ENCODE data around the gene GPR33.

The GPR33 gene

DNA sequence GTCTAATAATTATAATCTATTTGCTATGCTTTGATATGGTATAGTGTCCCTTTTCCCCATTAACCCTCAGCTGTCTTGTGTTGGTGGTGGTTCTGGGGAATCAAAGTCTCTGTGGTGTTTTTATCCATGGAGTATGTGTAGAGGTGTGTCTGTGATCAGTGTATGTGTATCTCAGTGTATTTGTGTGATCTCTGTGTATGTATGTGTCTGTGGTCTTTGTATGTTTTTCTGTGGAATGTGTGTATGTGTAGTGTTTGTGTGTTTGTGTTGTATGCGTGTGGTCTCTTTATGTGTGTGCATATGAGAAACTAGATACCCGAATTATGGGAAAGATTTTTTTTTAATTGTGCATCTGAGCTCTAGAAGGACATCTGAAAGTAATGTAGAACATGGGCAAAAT lies 1.1 kb downstream of the GPR33 start:
- no peak overlapping the region for H3K4me3 ChIP-seq (replicated peaks; ENCODE audit: low read depth, low read length)
- no peak for DNase-seq (ENCODE audit: extremely low read depth, low read depth)
- TF ChIP-seq, protein P1, sequence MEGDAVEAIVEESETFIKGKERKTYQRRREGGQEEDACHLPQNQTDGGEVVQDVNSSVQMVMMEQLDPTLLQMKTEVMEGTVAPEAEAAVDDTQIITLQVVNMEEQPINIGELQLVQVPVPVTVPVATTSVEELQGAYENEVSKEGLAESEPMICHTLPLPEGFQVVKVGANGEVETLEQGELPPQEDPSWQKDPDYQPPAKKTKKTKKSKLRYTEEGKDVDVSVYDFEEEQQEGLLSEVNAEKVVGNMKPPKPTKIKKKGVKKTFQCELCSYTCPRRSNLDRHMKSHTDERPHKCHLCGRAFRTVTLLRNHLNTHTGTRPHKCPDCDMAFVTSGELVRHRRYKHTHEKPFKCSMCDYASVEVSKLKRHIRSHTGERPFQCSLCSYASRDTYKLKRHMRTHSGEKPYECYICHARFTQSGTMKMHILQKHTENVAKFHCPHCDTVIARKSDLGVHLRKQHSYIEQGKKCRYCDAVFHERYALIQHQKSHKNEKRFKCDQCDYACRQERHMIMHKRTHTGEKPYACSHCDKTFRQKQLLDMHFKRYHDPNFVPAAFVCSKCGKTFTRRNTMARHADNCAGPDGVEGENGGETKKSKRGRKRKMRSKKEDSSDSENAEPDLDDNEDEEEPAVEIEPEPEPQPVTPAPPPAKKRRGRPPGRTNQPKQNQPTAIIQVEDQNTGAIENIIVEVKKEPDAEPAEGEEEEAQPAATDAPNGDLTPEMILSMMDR (IDR thresholded peaks at IDR 0.05; ENCODE audit: low read depth, low read length, missing control alignments), result no peak

DNA sequence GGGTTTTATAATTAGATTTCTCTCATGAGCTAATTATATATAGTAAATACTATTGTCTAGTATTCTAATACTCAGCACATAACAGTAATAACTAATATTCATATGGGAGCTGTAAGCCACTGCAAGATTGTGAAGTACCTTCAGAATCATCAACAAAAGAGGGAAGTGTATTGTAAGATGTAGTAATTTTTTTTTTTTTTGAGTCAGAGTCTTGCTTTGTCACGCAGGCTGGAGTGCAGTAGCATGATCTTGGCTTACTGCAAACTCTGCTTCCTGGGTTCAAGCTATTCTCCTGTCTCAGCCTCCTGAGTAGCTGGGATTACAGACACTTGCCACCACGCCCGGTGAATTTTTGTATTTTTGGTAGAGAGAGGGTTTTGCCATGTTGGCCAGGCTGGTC lies 3.1 kb downstream of the GPR33 start:
- no peak overlapping the region for H3K4me3 ChIP-seq (replicated peaks; ENCODE audit: low read depth, low read length)
- no peak for DNase-seq (ENCODE audit: extremely low read depth, low read depth)
- TF ChIP-seq, protein P1 (IDR thresholded peaks at IDR 0.05; ENCODE audit: low read depth, low read length, missing control alignments), result no peak

DNA sequence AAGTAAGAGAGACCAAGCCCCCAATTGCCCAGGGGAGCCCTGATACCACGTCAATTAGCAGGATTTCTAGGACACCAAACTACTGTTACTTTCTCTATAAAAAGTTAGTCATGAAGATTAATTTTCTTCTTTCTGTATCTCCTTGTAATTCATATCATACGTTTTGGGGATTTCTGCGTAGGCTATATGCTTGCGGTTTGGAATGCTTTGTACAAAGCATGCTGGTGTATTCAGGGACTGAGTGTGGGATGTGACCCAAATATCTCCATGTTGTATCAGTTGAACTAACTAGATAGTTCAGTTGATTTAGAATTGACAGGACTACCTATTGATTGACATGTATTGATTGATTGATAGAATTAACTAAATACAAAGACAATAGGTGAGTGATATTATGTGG lies 7.7 kb downstream of the GPR33 start:
- TF ChIP-seq, protein P1 (IDR thresholded peaks at IDR 0.05; ENCODE audit: low read depth, low read length, missing control alignments), result no peak
- no peak overlapping the region for H3K4me3 ChIP-seq (replicated peaks; ENCODE audit: low read depth, low read length)
- DNase-seq (ENCODE audit: extremely low read depth, low read depth), result no peak

DNA sequence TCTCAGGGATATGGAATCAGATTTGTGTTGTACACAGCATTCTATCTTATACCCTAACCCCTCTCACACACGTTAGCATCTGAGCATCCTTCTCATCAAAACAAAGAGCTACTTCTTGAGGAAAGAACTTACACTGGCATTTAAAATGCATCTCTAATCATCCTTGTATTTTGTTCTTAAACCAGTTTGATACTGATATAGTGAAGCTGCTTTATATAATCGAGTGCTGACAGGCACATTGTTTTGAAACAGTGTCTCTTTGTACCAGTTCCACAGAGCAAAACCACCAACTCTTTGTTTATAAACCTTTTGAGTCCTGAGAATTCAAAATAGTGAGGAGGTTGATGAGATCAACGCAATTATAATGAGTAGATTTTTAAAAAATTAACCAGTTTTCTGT lies 8.8 kb downstream of the GPR33 start:
- TF ChIP-seq, protein P1 (IDR thresholded peaks at IDR 0.05; ENCODE audit: low read depth, low read length, missing control alignments), result no peak
- H3K4me3 ChIP-seq (replicated peaks; ENCODE audit: low read depth, low read length), result no peak overlapping the region
- no peak for DNase-seq (ENCODE audit: extremely low read depth, low read depth)

DNA sequence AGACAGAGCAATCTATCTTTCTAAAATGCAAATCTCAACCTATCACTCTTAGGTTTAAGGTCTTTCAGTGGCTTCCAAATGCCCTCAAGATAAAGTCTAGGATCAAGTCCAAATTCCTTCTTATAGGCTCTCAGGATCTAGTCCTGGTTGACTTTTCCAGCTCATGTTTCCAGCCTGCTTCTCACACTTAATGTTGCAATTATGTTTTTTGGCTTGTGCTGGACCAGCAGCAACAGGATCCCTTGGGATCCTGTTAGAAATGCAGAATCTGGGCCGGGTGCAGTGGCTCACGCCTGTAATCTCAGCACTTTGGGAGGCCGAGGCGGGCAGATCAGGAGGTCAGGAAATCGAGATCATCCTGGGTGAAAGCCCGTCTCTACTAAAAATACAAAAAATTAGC lies 10.6 kb downstream of the GPR33 start:
- DNase-seq (ENCODE audit: extremely low read depth, low read depth), result no peak
- no peak overlapping the region for H3K4me3 ChIP-seq (replicated peaks; ENCODE audit: low read depth, low read length)
- TF ChIP-seq, protein P1 (IDR thresholded peaks at IDR 0.05; ENCODE audit: low read depth, low read length, missing control alignments), result no peak

DNA sequence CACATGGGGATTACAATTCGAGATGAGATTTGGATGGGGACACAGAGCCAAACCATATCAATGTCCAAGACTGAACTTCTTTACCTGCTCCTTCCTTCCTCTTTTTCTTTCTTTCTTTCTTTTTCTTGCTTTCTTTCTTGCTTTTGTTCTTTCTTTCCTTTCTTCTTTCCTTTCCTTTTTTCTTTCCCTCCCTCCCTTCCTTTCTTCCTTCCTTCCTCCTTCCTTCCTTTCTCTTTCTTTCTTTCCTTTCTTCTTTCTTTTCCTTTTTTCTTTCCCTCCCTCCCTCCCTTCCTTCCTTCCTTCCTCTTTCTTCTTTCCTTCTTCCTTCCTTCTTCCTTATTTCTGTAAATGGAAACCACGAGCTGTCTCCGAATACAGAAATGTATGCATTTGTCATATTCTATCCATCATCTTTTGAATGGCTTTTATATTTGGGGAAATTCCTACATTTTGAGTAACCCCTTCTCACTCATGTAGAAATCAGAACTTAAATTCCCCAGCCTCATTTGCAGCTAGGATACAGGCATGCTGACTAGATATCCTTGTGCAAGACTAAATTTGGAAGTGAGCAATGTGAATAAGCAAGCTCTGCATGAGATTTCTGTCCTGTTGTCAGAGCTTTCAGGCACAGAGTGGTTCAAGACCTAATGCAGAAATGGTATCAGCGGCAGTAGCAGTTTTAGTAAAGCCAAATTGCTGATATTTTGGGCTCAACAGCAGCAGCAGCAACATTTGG lies 11.5 kb downstream of the GPR33 start:
- TF ChIP-seq, protein P1 (IDR thresholded peaks at IDR 0.05; ENCODE audit: low read depth, low read length, missing control alignments), result no peak
- no peak overlapping the region for H3K4me3 ChIP-seq (replicated peaks; ENCODE audit: low read depth, low read length)
- DNase-seq (ENCODE audit: extremely low read depth, low read depth), result no peak

DNA sequence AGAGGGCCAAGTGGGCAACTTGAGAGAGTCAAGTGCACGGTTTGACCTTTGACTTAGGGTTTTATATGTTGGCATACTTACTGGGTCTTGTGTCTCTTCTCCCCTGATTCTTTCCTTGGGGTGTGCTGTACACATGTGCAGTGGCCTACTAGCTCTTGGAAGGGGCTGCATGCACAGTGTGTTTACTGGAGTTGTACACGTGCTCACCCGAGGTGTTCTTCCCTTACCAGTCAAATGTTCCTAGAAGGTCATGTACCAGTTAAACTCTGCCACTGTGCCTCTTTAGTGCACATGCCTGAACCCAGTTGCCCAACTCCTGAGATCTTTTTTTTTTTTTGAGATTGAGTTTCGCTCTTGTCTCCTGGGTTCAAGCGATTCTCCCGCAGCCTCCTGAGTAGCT lies 21.3 kb downstream of the GPR33 start:
- TF ChIP-seq, protein P1 (IDR thresholded peaks at IDR 0.05; ENCODE audit: low read depth, low read length, missing control alignments), result no peak
- no peak overlapping the region for H3K4me3 ChIP-seq (replicated peaks; ENCODE audit: low read depth, low read length)
- DNase-seq (ENCODE audit: extremely low read depth, low read depth), result no peak
